ENCODE data around the gene ACE2.

ACE2 gene

DNA sequence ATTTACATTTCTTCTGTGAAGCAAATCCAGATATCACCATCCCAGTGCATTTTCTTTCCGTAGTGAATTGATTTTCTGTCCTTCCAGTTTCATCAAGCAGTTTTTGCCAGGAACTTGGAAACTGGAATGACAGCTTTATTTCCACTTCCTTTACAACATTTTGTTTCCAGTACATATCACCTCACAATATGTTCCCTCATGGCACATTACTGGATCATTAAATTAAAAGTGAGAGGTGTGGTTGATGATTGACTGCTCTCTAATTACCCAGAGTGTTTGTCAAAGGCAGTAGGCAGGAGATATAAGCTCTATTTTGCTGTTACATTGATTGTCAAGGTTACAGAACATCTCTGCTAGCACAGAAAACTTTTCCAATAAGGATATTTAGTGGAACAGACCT is 22.3 kb upstream of the ACE2 start:
- no peak overlapping the region for H3K27ac ChIP-seq
- TF ChIP-seq ZFX (IDR thresholded peaks at IDR 0.05): no peak
- TF ChIP-seq, protein P1, sequence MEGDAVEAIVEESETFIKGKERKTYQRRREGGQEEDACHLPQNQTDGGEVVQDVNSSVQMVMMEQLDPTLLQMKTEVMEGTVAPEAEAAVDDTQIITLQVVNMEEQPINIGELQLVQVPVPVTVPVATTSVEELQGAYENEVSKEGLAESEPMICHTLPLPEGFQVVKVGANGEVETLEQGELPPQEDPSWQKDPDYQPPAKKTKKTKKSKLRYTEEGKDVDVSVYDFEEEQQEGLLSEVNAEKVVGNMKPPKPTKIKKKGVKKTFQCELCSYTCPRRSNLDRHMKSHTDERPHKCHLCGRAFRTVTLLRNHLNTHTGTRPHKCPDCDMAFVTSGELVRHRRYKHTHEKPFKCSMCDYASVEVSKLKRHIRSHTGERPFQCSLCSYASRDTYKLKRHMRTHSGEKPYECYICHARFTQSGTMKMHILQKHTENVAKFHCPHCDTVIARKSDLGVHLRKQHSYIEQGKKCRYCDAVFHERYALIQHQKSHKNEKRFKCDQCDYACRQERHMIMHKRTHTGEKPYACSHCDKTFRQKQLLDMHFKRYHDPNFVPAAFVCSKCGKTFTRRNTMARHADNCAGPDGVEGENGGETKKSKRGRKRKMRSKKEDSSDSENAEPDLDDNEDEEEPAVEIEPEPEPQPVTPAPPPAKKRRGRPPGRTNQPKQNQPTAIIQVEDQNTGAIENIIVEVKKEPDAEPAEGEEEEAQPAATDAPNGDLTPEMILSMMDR (conservative IDR thresholded peaks at IDR 0.05): no peak

DNA sequence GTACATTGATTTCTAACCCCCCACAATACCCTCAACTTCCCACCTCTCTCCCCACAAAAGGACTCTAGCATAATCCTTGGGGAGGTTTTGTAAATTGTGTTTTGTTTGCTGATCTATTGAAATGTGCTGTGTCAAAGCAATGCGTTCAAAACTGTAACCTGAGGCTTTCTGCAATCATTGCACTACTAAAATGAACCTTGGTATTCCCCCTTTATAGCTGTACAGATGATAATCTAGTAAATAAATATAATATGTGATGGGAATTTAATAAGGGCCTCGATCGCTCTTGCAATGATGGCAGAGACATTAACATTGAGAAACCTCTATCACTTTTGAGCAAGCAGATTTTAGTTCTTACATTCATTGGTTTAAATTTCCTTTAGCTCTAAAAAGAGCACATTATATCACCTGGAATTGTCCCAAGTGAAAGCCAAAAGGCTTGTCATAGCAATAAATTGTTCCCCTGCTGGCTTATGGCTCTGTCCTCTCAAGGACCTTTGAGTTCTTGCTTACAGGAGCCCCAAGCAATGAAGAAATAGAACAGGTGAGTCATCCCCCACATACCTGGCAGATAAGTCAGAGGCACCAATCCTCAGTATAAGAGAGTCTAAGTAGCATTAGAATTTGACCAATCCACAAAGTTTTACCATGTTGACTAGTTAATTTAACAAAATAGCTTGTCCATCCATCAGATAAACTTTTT is 18.4 kb upstream of the ACE2 start:
- H3K27ac ChIP-seq: no peak overlapping the region
- TF ChIP-seq, protein P1 (conservative IDR thresholded peaks at IDR 0.05): no peak
- TF ChIP-seq ZFX (IDR thresholded peaks at IDR 0.05): no peak

DNA sequence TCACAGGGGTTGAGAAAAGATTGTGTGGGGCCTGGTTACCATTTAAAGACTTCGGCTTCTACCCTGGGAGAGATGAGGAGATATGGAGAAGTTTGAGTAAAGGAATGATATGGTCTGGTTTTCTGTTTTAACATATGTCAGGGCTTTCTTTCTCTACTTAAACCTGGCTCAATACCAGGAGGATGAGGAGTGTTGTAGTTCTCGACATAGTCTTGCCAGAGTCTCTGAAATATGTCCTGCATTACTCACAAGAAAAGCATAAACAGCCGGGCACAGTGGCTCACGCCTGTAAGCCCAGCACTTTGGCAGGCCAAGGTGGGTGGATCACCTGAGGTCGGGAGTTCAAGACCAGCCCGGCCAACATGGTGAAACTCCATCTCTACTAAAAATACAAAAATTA is 16.4 kb upstream of the ACE2 start:
- H3K27ac ChIP-seq: no peak overlapping the region
- TF ChIP-seq, protein P1 (conservative IDR thresholded peaks at IDR 0.05): no peak
- no peak for TF ChIP-seq ZFX (IDR thresholded peaks at IDR 0.05)

DNA sequence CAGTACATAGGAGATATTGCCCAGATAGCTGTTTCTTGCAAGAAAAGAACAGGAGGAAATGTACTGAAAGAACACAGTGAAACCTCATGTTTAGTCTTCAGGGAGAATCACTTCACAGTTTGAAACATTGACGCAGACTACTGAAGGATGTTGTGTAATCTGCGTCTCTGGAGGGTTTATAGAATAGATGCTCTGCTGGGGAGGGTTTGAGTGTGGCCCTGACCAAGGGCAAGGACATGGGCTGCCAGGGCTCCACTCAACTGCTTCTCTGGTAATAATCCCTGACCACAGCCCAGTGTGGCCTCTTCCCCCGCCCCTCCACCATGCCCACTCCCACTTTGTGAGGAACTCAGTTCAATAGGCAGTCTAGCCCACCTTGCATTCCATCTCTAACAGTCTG is 15.8 kb upstream of the ACE2 start:
- TF ChIP-seq, protein P1 (conservative IDR thresholded peaks at IDR 0.05): no peak
- TF ChIP-seq ZFX (IDR thresholded peaks at IDR 0.05): no peak
- H3K27ac ChIP-seq: no peak overlapping the region

DNA sequence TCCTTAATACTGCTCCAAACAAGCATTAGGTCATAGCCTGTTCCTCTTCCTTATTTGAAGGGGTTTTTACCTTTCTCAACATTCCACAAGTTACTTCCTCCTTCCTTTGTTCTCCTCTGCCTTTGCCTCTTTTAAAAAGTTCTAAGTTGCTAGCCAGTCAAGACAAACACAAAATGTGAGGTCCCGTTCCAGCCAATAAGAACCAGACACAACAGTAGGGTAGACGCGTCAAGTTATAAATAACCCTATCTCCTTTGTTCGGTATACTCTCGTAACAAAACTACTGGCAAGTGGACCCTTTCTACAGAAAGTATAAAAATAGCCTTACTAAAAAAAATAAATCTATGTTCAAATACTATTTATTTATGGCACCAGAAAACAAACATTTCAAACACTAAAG is 6.3 kb upstream of the ACE2 start:
- no peak for TF ChIP-seq ZFX (IDR thresholded peaks at IDR 0.05)
- TF ChIP-seq, protein P1 (conservative IDR thresholded peaks at IDR 0.05): no peak
- H3K27ac ChIP-seq: no peak overlapping the region

DNA sequence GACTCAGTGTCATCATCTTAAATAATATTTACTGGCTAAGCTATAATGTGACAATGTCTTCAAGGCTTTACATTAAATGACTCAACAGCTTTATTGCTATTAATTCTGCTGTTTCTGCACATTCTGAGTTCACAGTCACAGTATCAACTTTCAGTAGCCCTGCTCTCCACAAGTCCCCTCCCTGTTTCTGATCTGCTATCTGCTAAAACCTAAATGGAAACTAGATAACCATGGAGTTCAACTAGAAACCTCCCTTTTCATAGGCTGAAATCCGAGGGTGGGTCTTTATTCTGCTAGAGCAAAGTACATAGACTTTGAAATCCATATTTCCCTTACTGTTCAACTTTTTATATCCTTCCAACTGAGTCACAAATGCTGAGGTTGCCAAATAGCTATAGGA is 5.4 kb upstream of the ACE2 start:
- H3K27ac ChIP-seq: no peak overlapping the region
- TF ChIP-seq ZFX (IDR thresholded peaks at IDR 0.05): no peak
- TF ChIP-seq, protein P1 (conservative IDR thresholded peaks at IDR 0.05): no peak

DNA sequence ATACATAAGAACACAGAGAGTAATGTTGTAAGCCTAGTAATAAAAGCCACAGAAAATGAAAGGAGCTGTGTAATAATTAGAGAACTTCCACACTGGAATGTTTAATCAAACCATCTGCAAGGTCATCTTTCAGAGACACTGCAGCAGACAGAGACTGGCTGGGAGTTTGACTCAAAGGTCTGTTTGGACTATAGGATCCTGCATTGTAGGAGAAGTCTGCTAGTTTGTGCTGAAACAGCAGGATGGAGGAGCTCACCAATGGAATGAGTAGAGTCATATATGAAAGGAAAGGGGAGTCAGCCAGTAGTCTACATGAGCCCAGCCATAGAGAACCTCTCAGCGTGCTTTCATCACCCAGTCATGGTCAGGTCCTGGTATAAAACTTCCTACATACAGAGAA is 4.5 kb upstream of the ACE2 start:
- TF ChIP-seq, protein P1 (conservative IDR thresholded peaks at IDR 0.05): no peak
- TF ChIP-seq ZFX (IDR thresholded peaks at IDR 0.05): no peak
- peak overlapping the region; percentile 52; the same call in 1 of the 2 replicates for H3K27ac ChIP-seq
